Activated naive CD4-positive, alpha-beta T cell treated with anti-CD3 and anti-CD28 coated beads, Interleukin-2, amount 50 U/mL, for 24 hours (primary cell): Measurements from ENCODE around the gene LMLN.
A peak's percentile ranks its signal among the peaks of the same experiment; 100 is the strongest.
"Not testable (repeated sequence)": the region's sequence is repeated elsewhere in the genome, so short reads cannot be mapped to it uniquely, and the experiment has no call there.

ENCODE experiments used
- H3K27ac Mint-ChIP-seq: one replicate; pipeline ENCODE4 v1.8.0; 2021; ENCODE audit warnings: mild to moderate bottlenecking, mixed read lengths
- H3K27me3 Mint-ChIP-seq: one replicate; pipeline ENCODE4 v1.8.0; 2021; ENCODE audit warnings: mixed read lengths
- H3K36me3 Mint-ChIP-seq: one replicate; pipeline ENCODE4 v1.8.0; 2021; ENCODE audit warnings: mixed read lengths
- H3K4me1 Mint-ChIP-seq: one replicate; pipeline ENCODE4 v1.8.0; 2021; ENCODE audit warnings: mixed read lengths
- H3K4me3 Mint-ChIP-seq: one replicate; pipeline ENCODE4 v1.8.0; 2021; ENCODE audit warnings: mild to moderate bottlenecking, mixed read lengths
- H3K9me3 Mint-ChIP-seq: one replicate; pipeline ENCODE4 v1.8.0; 2021; ENCODE audit warnings: mixed read lengths

The LMLN gene

DNA sequence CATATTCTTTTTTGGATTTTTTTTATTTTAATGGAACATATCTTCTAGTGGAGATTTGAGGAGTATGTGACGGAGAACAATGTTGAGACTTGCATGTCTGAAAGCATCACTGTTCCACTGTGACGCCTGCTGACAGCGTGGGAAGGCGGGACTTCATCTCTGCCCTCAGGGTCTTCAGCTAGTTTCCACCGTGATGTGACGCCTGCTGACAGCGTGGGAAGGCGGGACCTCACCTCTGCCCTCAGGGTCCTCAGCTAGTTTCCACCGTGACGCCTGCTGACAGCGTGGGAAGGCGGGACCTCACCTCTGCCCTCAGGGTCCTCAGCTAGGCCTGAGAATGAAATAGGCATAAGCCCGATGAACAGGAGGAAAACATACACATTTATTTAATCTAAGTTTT, 70.7 kb downstream of the LMLN start:
- Mint-ChIP-seq H3K27ac (no peak overlapping the region), H3K27me3 (no peaks in the 10 kb centered on the region), H3K4me3 (no peak overlapping the region), H3K9me3 (no peaks in the 10 kb centered on the region), H3K36me3 (peaks cover 10% of the 10 kb centered on the region), H3K4me1 (no peaks in the 10 kb centered on the region)

GRCh38 chr3:198032039-198032936, 72.3 kb downstream of the LMLN start:
- Mint-ChIP-seq H3K36me3 (peaks cover 7% of the 10 kb centered on the region), H3K27ac (no peak overlapping the region), H3K9me3 (no peaks in the 10 kb centered on the region), H3K27me3 (no peaks in the 10 kb centered on the region), H3K4me3 (no peak overlapping the region), H3K4me1 (no peaks in the 10 kb centered on the region)

DNA sequence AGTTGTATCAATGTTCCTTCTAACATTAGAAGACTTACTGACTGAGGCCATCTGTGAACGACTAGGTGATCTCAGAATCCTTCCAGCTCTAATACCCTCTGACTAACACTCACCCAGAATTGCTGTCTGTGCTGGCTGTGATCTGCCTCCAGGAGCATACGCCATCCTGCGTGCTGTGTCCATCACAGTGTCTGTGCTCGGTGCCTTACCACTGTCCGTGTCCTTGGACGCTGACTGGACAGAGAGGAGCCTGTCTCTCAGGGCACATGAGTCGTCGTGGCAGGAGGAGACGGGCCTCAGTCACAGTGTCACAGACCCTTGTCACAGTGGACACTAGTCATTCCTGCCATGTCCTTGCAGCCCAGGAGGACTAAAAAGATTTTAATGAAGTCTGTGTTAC, 83.1 kb downstream of the LMLN start:
- Mint-ChIP-seq H3K4me1 (no peaks in the 10 kb centered on the region), H3K4me3 (no peak overlapping the region), H3K27ac (no peak overlapping the region)

GRCh38 chr3:198046120-198046857, 86.3 kb downstream of the LMLN start:
- H3K9me3 Mint-ChIP-seq: no peaks in the 10 kb centered on the region

More for the DNA sequence above, 83.1 kb downstream of the LMLN start:
- Mint-ChIP-seq H3K9me3 (no peaks in the 10 kb centered on the region), H3K36me3 (peaks cover 10% of the 10 kb centered on the region), H3K27me3 (no peaks in the 10 kb centered on the region)

DNA sequence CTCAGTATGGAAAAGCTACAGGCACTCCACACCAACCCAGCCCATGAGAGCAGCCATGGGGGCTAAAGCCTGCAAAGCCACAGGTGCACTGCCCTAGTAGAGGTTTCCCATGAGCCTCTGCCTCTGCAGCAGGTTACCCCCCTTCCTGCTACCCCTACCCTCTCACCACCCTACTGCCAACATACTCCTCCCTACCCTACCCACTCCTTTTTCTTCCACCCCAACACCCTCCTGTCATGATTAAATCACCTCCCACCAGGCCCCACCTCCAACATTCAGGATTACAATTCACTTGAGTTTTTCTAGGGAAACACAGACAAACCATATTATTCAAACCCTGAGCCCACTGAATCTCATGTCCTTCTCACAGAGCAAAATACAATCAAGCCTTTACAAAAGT, 88.4 kb downstream of the LMLN start:
- Mint-ChIP-seq H3K27ac (no peak overlapping the region), H3K4me1 (no peaks in the 10 kb centered on the region), H3K36me3 (no peaks in the 10 kb centered on the region), H3K27me3 (no peaks in the 10 kb centered on the region), H3K9me3 (no peaks in the 10 kb centered on the region), H3K4me3 (no peak overlapping the region)

More at GRCh38 chr3:198046120-198046857, 86.3 kb downstream of the LMLN start:
- Mint-ChIP-seq H3K36me3 (no peaks in the 10 kb centered on the region), H3K4me3 (no peak overlapping the region), H3K4me1 (no peaks in the 10 kb centered on the region), H3K27ac (no peak overlapping the region), H3K27me3 (no peaks in the 10 kb centered on the region)

DNA sequence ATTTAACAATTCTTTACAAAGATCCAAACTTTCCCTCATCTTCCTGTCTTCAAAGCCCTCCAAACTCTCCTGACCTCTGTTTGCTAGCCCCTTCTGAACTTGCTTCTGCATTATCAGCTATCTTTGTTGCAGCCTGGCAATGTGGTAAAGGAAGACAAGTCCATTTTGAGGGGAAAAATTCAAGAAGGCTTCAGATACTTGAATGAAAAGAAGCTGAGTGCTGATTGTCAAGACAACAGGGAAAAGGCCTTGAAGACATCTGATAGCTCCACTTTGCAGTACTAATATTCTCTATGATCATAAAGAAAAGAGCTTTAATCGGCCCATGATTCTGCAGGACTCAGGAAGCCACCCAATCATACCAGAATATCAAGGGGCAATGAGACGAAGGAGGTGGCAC, 91.8 kb downstream of the LMLN start:
- Mint-ChIP-seq H3K36me3 (no peaks in the 10 kb centered on the region), H3K9me3 (no peaks in the 10 kb centered on the region), H3K27me3 (peaks cover 3% of the 10 kb centered on the region), H3K27ac (no peak overlapping the region), H3K4me3 (no peak overlapping the region), H3K4me1 (no peaks in the 10 kb centered on the region)

- H3K27me3 Mint-ChIP-seq, H3K27ac Mint-ChIP-seq, H3K36me3 Mint-ChIP-seq, H3K9me3 Mint-ChIP-seq, H3K4me1 Mint-ChIP-seq, H3K4me3 Mint-ChIP-seq: not testable (repeated sequence)
Measured at GRCh38 chr3:198053462-198053861, 93.4 kb downstream of the LMLN start.

DNA sequence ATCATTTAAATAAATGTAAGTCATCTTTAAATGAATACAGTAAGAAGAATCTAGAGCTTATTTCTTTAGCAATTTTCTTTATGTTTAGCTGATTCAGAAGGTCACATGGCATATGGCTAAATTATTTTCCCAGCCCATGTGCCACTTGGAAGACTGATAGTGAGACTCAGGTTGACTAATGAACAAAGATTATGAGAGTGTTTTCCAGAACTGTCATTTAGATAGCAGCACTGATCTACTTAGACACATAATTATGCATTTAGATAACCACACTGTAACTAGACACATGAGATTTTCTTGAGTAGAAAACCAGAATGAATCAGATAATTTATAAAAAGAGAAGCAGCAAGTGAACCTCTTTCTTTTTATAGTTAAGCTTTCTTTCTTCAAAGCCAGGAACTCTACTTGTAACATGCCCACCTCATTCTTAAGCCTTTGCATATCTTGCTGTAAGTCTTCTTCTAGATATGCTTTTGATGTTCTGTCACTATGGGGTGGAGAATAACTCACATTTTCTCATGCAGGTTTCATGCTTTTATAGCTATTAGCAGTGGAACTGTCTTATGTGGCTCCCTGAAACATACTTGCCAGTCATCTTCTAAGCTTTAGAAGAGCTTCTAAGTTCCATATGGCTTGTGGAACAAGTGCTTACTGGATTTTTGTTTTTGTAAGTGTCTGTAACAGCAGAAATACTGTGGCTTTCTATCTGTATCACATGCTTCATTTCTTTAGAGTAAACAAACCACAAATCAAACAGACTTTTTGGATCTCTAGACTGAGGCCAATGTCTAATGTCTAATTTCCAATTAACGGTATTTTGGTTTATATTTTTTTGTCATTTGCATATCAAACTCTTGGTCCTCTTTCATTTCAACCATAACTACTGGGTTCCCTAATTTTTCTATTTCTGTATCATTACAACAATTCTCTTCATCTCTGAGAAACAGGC, 101.4 kb downstream of the LMLN start:
- H3K9me3 Mint-ChIP-seq: no peaks in the 10 kb centered on the region
- no peak overlapping the region for H3K4me3 Mint-ChIP-seq
- no peaks in the 10 kb centered on the region for H3K4me1 Mint-ChIP-seq
- H3K27ac Mint-ChIP-seq: no peak overlapping the region
- H3K36me3 Mint-ChIP-seq: no peaks in the 10 kb centered on the region
- peaks cover 4% of the 10 kb centered on the region for H3K27me3 Mint-ChIP-seq

- no peaks in the 10 kb centered on the region for H3K36me3 Mint-ChIP-seq
- peaks cover 4% of the 10 kb centered on the region for H3K27me3 Mint-ChIP-seq
- H3K4me3 Mint-ChIP-seq: no peak overlapping the region
- no peak overlapping the region for H3K27ac Mint-ChIP-seq
- H3K9me3 Mint-ChIP-seq: no peaks in the 10 kb centered on the region
- H3K4me1 Mint-ChIP-seq: no peaks in the 10 kb centered on the region
Measured at GRCh38 chr3:198062068-198062465, 102.0 kb downstream of the LMLN start.

- Mint-ChIP-seq H3K27me3 (no peaks in the 10 kb centered on the region), H3K36me3 (no peaks in the 10 kb centered on the region), H3K27ac (no peak overlapping the region), H3K9me3 (no peaks in the 10 kb centered on the region), H3K4me3 (no peak overlapping the region), H3K4me1 (no peaks in the 10 kb centered on the region)
Measured at GRCh38 chr3:198064420-198064819, 104.4 kb downstream of the LMLN start.

GRCh38 chr3:198065897-198066296, 105.9 kb downstream of the LMLN start:
- Mint-ChIP-seq H3K4me3 (no peak overlapping the region), H3K27ac (no peak overlapping the region), H3K36me3 (no peaks in the 10 kb centered on the region), H3K4me1 (peaks cover 2% of the 10 kb centered on the region), H3K27me3 (no peaks in the 10 kb centered on the region), H3K9me3 (no peaks in the 10 kb centered on the region)

DNA sequence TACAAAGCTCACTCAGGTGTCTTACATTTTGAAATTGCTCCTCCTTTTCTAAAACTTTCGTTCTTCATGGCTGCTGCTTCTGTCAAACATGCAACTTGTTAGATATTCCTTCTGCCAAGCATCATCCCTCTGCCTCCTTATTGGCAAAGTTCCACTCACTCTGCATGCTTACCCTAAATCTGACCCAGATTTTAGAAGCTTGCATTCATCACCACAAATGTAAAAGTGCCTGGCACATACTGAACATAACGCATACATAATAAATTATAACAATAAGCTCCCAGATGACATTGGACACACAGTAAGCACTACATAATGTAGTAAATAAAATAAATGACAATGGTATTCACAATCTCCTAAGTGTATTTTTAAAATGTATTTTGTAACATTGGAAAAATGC, 107.4 kb downstream of the LMLN start:
- H3K4me3 Mint-ChIP-seq: no peak overlapping the region
- no peak overlapping the region for H3K27ac Mint-ChIP-seq
- no peaks in the 10 kb centered on the region for H3K9me3 Mint-ChIP-seq
- no peaks in the 10 kb centered on the region for H3K27me3 Mint-ChIP-seq
- no peaks in the 10 kb centered on the region for H3K36me3 Mint-ChIP-seq
- H3K4me1 Mint-ChIP-seq: peaks cover 17% of the 10 kb centered on the region

- Mint-ChIP-seq H3K4me1 (peaks cover 24% of the 10 kb centered on the region), H3K27me3 (peaks cover 1% of the 10 kb centered on the region), H3K9me3 (no peaks in the 10 kb centered on the region), H3K27ac (no peak overlapping the region), H3K4me3 (no peak overlapping the region), H3K36me3 (no peaks in the 10 kb centered on the region)
Measured at GRCh38 chr3:198070871-198071270, 110.9 kb downstream of the LMLN start.

GRCh38 chr3:198071602-198072287, 111.7 kb downstream of the LMLN start:
- Mint-ChIP-seq H3K4me3 (peak overlapping the region; percentile 79), H3K27ac (peak overlapping the region; percentile 96), H3K9me3 (no peaks in the 10 kb centered on the region), H3K36me3 (no peaks in the 10 kb centered on the region), H3K27me3 (peaks cover 3% of the 10 kb centered on the region), H3K4me1 (peaks cover 29% of the 10 kb centered on the region)
